CD4-positive, alpha-beta T cell (primary cell): Measurements from ENCODE around the gene LKAAEAR1. TPM values are rescaled to one million over a fixed set of nuclear protein-coding genes. Genes with fewer than 3 reads are reported as not detected.

ENCODE experiments used
- ATAC-seq: fragments of 200-7000 bp; cut with Tn5 transposase; one replicate; pipeline ENCODE4 v1.10.0; 2022; ENCODE audit warnings: mild to moderate bottlenecking; ENCODE audit not compliant: poor library complexity
- CTCF ChIA-PET: fragments of 350-600 bp; sonication (Branson Sonifier 250); formaldehyde crosslinking; loops from one replicate; lab custom pipeline; 2021; ENCODE audit warnings: antibody characterized with exemption, inconsistent platforms; lab: Charles Lee
- POLR2A ChIA-PET: fragments of 350-600 bp; sonication (Branson Sonifier 250); formaldehyde crosslinking; loops from one replicate; lab custom pipeline; 2021; ENCODE audit warnings: antibody characterized with exemption, inconsistent platforms; lab: Charles Lee
- DNase-seq, 14 experiments: peaks; one replicate each; pipeline ENCODE4 v3.0.0-alpha.2; 2013 to 2020; ENCODE audit warnings: mixed read lengths in 2 of 14
- H3K27ac ChIP-seq, 2 donors: one replicate each; pipeline versions ENCODE4 v1.5.1 to v1.7.0; 2013; ENCODE audit warnings: low read length in 2 of 2, low read depth in 1 of 2, mild to moderate bottlenecking in 1 of 2
- H3K27me3 ChIP-seq, 2 experiments: 1 replicate in 1 of 2; 2 replicates in 1 of 2; pipeline versions ENCODE4 v1.6.1 to v1.7.0; 2013; ENCODE audit warnings: low read length in 2 of 2, control low read depth in 1 of 2, mild to moderate bottlenecking in 1 of 2, moderate library complexity in 1 of 2; ENCODE audit not compliant: insufficient read depth in 2 of 2, control insufficient read depth in 1 of 2
- H3K36me3 ChIP-seq: one replicate; pipeline ENCODE4 v1.6.1; 2013; ENCODE audit warnings: low read length, control low read depth; ENCODE audit not compliant: insufficient read depth
- H3K4me1 ChIP-seq: one replicate; pipeline ENCODE4 v1.6.1; 2013; ENCODE audit warnings: low read length, control low read depth; ENCODE audit not compliant: insufficient read depth
- H3K4me3 ChIP-seq: one replicate; pipeline ENCODE4 v1.5.1; 2013; ENCODE audit warnings: mild to moderate bottlenecking, low read length, moderate library complexity
- H3K9me3 ChIP-seq, 2 experiments: 1 replicate in 1 of 2; 2 replicates in 1 of 2; pipeline versions ENCODE4 v1.6.1 to v1.7.0; 2013; ENCODE audit warnings: low read length in 2 of 2, mild to moderate bottlenecking in 2 of 2, control low read depth in 1 of 2, moderate library complexity in 1 of 2; ENCODE audit not compliant: control insufficient read depth in 1 of 2, insufficient read depth in 1 of 2
- H3K27ac Mint-ChIP-seq: one replicate; pipeline ENCODE4 v1.8.0; 2020; ENCODE audit warnings: mixed read lengths
- H3K27me3 Mint-ChIP-seq: one replicate; pipeline ENCODE4 v1.8.0; 2021; ENCODE audit warnings: mixed read lengths
- H3K36me3 Mint-ChIP-seq: one replicate; pipeline ENCODE4 v1.8.0; 2021; ENCODE audit warnings: low read depth, mixed read lengths
- H3K4me1 Mint-ChIP-seq: one replicate; pipeline ENCODE4 v1.8.0; 2021; ENCODE audit warnings: low read depth, mixed read lengths
- H3K4me3 Mint-ChIP-seq: one replicate; pipeline ENCODE4 v1.8.0; 2020; ENCODE audit warnings: mild to moderate bottlenecking, mixed read lengths
- H3K9me3 Mint-ChIP-seq: one replicate; pipeline ENCODE4 v1.8.0; 2020; ENCODE audit warnings: mixed read lengths
- CTCF ChIP-seq: fragments of 200-600 bp; IDR thresholded peaks from one replicate; pipeline ENCODE4 v1.8.0; 2022; ENCODE audit warnings: antibody characterized with exemption, mild to moderate bottlenecking
- intact Hi-C, 2 experiments: fragments of 100-400 bp; cut with DNase I in 1 of 2; cut with micrococcal nuclease in 1 of 2; formaldehyde crosslinking; loops; one replicate each; pipeline versions ENCODE4 v1.15.1 to v1.9.0; 2023 to 2025; cut with DNase I, micrococcal nuclease
- total RNA-seq, 174 experiments: library from RNA in 2 of 174; stranded (reverse) in 2 of 174; gene quantifications; one replicate each; pipeline ENCODE4 v1.2.3 and lab custom pipeline; 2021 to 2026

The LKAAEAR1 gene
- total RNA-seq, 2 experiments from 2014 or later = 0.30 to 0.39 TPM

- Histone ChIP-seq H3K27ac (no peak overlapping the region), H3K27me3 (peaks cover 23 to 24% of the 10 kb centered on the region in 2 experiments), H3K36me3 (peaks cover 6% of the 10 kb centered on the region), H3K9me3 (no peaks in the 10 kb centered on the region), H3K4me3 (no peak overlapping the region), H3K4me1 (peaks cover 31% of the 10 kb centered on the region)
- Mint-ChIP-seq H3K9me3 (no peaks in the 10 kb centered on the region), H3K36me3 (peaks cover 5% of the 10 kb centered on the region), H3K27me3 (peaks cover 26% of the 10 kb centered on the region), H3K4me1 (peaks cover 24% of the 10 kb centered on the region), H3K27ac (peak overlapping the region; percentile 90), H3K4me3 (peak overlapping the region; percentile 68)
- no peak for TF ChIP-seq CTCF
- intact Hi-C loops = no loop called here
- ATAC-seq = peak; percentile 91
- POLR2A ChIA-PET = interaction anchor here (1.2 kb wide), 2 partner anchors 16 to 579 kb away, joined by 4 to 7 read pairs; partner anchors contain the start of genes LKAAEAR1 and PPDPF
- DNase-seq = peak in 4 of 14 experiments; percentile 28 to 85 (median 46)
- CTCF ChIA-PET = interaction anchor here (0.8 to 1.7 kb wide), 3 partner anchors 17 to 62 kb away, joined by 3 to 4 read pairs (median 4); no protein-coding TSS in a partner anchor
Observed at GRCh38 chr20:64099880-64100565, 15.8 kb upstream of the LKAAEAR1 start.

GRCh38 chr20:64099086-64099786 lies 15.0 kb upstream of the LKAAEAR1 start:
- no peak overlapping the region for H3K27ac Mint-ChIP-seq
- CTCF ChIA-PET = interaction anchor here (1.3 to 1.7 kb wide), 2 partner anchors 21 to 61 kb away, joined by 4 read pairs; no protein-coding TSS in a partner anchor

More at GRCh38 chr20:64099086-64099786, 15.0 kb upstream of the LKAAEAR1 start:
- no peak overlapping the region for H3K4me3 ChIP-seq
- no peak for TF ChIP-seq CTCF
- peaks cover 26% of the 10 kb centered on the region for H3K27me3 Mint-ChIP-seq
- DNase-seq (no peak), ATAC-seq (no peak)
- H3K9me3 ChIP-seq = no peaks in the 10 kb centered on the region
- peaks cover 6% of the 10 kb centered on the region for H3K36me3 ChIP-seq
- no peaks in the 10 kb centered on the region for H3K9me3 Mint-ChIP-seq
- intact Hi-C loops = no loop called here
- no peak overlapping the region for H3K4me3 Mint-ChIP-seq
- peaks cover 24% of the 10 kb centered on the region for H3K4me1 Mint-ChIP-seq
- peaks cover 31% of the 10 kb centered on the region for H3K4me1 ChIP-seq
- H3K36me3 Mint-ChIP-seq = peaks cover 5% of the 10 kb centered on the region
- no peak overlapping the region for H3K27ac ChIP-seq
- POLR2A ChIA-PET = interaction anchor here (1.2 kb wide), 2 partner anchors 16 to 579 kb away, joined by 4 to 7 read pairs; partner anchors contain the start of genes LKAAEAR1 and PPDPF
- H3K27me3 ChIP-seq = peaks cover 23 to 24% of the 10 kb centered on the region in 2 experiments
